Lung (tissue), 12 donors: ENCODE results near the gene TBC1D8. TPM values are rescaled to one million over a fixed set of nuclear protein-coding genes. Genes with fewer than 3 reads are reported as not detected.

ENCODE experiments used
- ATAC-seq: fragments of 200-7000 bp; cut with Tn5 transposase; one replicate; pipeline ENCODE4 v1.9.1; 2020; ENCODE audit warnings: moderate number of reproducible peaks; ENCODE audit not compliant: insufficient read depth, low FRiP score
- DNase-seq, 3 donors: peaks; one replicate each; pipeline ENCODE4 v3.0.0-alpha.2; 2013 to 2017
- H3K27ac ChIP-seq, 2 donors: one replicate each; pipeline ENCODE4 v1.5.1; 2013; ENCODE audit warnings: mild to moderate bottlenecking in 2 of 2, moderate library complexity in 2 of 2, control low read depth in 1 of 2, inconsistent platforms in 1 of 2, low read depth in 1 of 2, low read length in 1 of 2
- H3K27me3 ChIP-seq, 3 donors: one replicate each; pipeline ENCODE4 v1.5.1; 2013; ENCODE audit warnings: low read length in 2 of 3; ENCODE audit not compliant: control insufficient read depth in 3 of 3, insufficient read depth in 3 of 3
- H3K36me3 ChIP-seq, 4 donors: one replicate each; pipeline ENCODE4 v1.5.1; 2013; ENCODE audit warnings: low read length in 4 of 4, mild to moderate bottlenecking in 1 of 4, moderate library complexity in 1 of 4; ENCODE audit not compliant: control insufficient read depth in 4 of 4, insufficient read depth in 4 of 4
- H3K4me1 ChIP-seq, 5 donors: one replicate each; pipeline ENCODE4 v1.5.1; 2013; ENCODE audit warnings: low read length in 5 of 5, mild to moderate bottlenecking in 2 of 5, moderate library complexity in 1 of 5; ENCODE audit not compliant: control insufficient read depth in 5 of 5, insufficient read depth in 5 of 5
- H3K4me3 ChIP-seq: one replicate; pipeline ENCODE4 v1.5.1; 2013; ENCODE audit warnings: mild to moderate bottlenecking, control low read depth, moderate library complexity
- H3K9ac ChIP-seq, 2 donors: one replicate each; pipeline ENCODE4 v1.5.1; 2013; ENCODE audit warnings: low read length in 2 of 2, control low read depth in 1 of 2; ENCODE audit not compliant: insufficient read depth in 1 of 2
- H3K9me3 ChIP-seq, 4 donors: one replicate each; pipeline ENCODE4 v1.5.1; 2013; ENCODE audit warnings: low read length in 3 of 4, mild to moderate bottlenecking in 1 of 4, moderate library complexity in 1 of 4; ENCODE audit not compliant: control insufficient read depth in 4 of 4, insufficient read depth in 3 of 4
- CTCF ChIP-seq: IDR thresholded peaks from 2 replicates; pipeline ENCODE4 v1.5.1; 2012; ENCODE audit warnings: mild to moderate bottlenecking; ENCODE audit errors: control extremely low read depth, extremely low read depth
- WGBS, 2 donors: extraction: QIAGEN DNeasy Blood & Tissue Kit; methylation state at CpG; one replicate each; pipeline ENCODE4 v1.1.7; 2013; 5-methylcytosine and 5-hydroxymethylcytosine counted together
- polyA plus RNA-seq, 2 donors: library from polyadenylated mRNA; stranded (reverse); fragments of 200-250 nt; gene quantifications; one replicate each; pipeline ENCODE4 v1.2.1, GENCODE V29; 2013
- total RNA-seq, 2 donors: library from RNA; depleted of rRNA in 1 of 2; stranded (reverse); fragments of >200 nt in 1 of 2; gene quantifications; one replicate each; pipeline ENCODE4 v1.2.1, GENCODE V29; 2014 to 2021
- donor health status: control.
- donor health status: control.
- donor health status: Bipolar disorder and iron deficiency.
- donor health status: healthy.
- donor health status: DM: yes; HTN: yes; CAD: no.

TBC1D8 gene
- total and polyA plus RNA-seq, 4 donors, result 15.8 to 40.7 (median 29.7) TPM

DNA sequence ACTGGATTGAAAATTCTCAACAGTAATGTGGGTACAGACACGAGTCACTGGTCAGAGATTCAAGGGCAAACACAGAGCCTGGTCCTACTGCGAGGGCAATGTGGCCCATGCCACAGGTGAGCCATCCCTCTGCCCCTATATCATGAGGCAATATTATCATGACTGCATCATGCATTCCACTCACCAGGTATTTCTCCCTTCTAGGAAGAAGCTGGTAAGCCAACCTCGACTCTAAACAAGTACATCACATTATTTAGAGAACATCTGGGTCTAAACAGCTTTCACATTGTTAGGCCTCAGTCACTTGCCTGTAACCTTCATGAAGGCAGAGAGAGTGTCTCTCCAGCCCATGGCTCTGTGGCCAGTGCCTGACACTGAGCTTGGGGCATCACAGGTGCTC, 163.6 kb downstream of the TBC1D8 start:
- Histone ChIP-seq H3K4me3 (no peak overlapping the region), H3K9ac (no peak overlapping the region), H3K9me3 (no peaks in the 10 kb centered on the region), H3K27me3 (no peaks in the 10 kb centered on the region), H3K36me3 (peaks cover 0 to 2% (median 0%) of the 10 kb centered on the region in 4 donors), H3K27ac (no peak overlapping the region), H3K4me1 (no peaks in the 10 kb centered on the region)
- 96% methylated on average over 3 of the region's 3 CpGs for WGBS, 2 donors
- ATAC-seq (no peak), DNase-seq (no peak)
- no peak for TF ChIP-seq CTCF

GRCh38 chr2:100986157-100986556, 165.0 kb downstream of the TBC1D8 start:
- Histone ChIP-seq H3K4me1 (no peaks in the 10 kb centered on the region), H3K36me3 (peaks cover 0 to 7% (median 1%) of the 10 kb centered on the region in 4 donors), H3K4me3 (no peak overlapping the region), H3K27ac (no peak overlapping the region), H3K9ac (no peak overlapping the region), H3K27me3 (no peaks in the 10 kb centered on the region), H3K9me3 (no peaks in the 10 kb centered on the region)
- ATAC-seq, result no peak
- DNase-seq, result no peak
- WGBS, 2 donors, result 91 to 93% methylated on average over 11 of the region's 11 CpGs
- TF ChIP-seq CTCF, result no peak

DNA sequence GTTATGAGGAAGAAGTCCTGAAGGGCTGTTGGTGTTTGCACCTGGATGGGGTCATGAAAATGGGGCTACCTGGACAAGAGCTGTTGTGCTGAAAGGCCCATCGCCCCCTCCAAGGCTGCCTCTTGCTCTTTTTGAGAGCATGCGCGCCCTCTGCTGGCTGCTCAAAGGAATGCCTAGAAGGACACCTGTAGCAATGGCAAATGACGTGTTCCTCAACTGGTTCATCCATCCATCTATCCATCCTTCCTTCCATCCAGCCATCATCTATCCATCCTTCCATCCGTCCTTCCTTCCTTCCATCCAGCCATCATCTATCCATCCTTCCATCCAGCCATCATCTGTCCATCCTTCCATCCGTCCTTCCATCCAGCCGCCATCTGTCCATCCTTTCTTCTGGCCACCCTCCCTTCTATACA, 166.3 kb downstream of the TBC1D8 start:
- ATAC-seq (no peak), DNase-seq (peak; percentile 61 to 74 (median 72))
- WGBS, 2 donors, result 30 to 32% methylated on average over 7 of the region's 7 CpGs
- Histone ChIP-seq H3K36me3 (peaks cover 0 to 9% (median 1%) of the 10 kb centered on the region in 4 donors), H3K4me3 (no peak overlapping the region), H3K27ac (no peak overlapping the region), H3K9me3 (no peaks in the 10 kb centered on the region), H3K27me3 (no peaks in the 10 kb centered on the region), H3K9ac (no peak overlapping the region), H3K4me1 (no peaks in the 10 kb centered on the region)
- peak; percentile 83 for TF ChIP-seq CTCF

DNA sequence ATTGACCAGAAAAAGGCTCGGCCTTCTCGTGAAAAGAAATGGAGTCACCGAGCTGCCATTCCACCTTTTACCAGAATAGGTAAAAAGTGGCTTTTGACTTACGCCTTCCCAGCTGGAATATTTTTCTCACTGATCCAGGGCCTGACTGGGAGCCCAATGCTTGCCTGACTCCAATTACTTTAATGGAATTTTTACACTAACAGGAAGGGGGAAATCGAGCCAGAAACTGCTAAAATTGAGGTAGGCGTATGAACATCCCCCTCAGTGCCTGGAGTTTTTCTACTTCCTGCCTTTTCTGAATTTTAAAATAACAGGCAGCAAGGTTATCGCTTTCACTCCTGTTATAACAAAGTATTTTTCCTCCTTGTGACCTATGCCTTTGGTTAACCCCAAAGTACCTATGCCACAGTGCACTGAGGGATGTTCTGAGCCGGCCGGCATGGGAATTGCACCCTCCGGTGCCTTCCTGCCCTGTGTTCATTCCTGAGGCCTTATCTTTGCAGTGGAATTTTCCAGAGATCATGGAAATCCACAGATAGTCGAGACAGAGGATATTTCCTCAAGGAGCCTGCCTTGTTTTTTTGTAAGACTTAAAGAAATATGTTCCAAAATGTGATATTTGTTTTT, 167.4 kb downstream of the TBC1D8 start:
- no peak for DNase-seq
- Histone ChIP-seq H3K27ac (no peak overlapping the region), H3K4me3 (no peak overlapping the region), H3K36me3 (peaks cover 0 to 12% (median 1%) of the 10 kb centered on the region in 4 donors), H3K9ac (no peak overlapping the region), H3K9me3 (no peaks in the 10 kb centered on the region), H3K27me3 (no peaks in the 10 kb centered on the region), H3K4me1 (no peaks in the 10 kb centered on the region)
- 73 to 87% methylated on average over 11 of the region's 11 CpGs for WGBS, 2 donors
- no peak for ATAC-seq
- TF ChIP-seq CTCF, result no peak
